GM23338 (cell line): Measurements from ENCODE around the gene DCLK3. TPM values are rescaled to one million over a fixed set of nuclear protein-coding genes. Genes with fewer than 3 reads are reported as not detected.

Experiments
- ATAC-seq: fragments of 200-7000 bp; cut with Tn5 transposase; 3 replicates; pipeline ENCODE4 v1.9.1; 2020
- DNase-seq: peaks from one replicate; pipeline ENCODE4 v3.0.0-alpha.2; 2015; ENCODE audit warnings: low spot score
- H2AFZ ChIP-seq: fragments of 200-600 bp; sonication (generic); 2 replicates; pipeline ENCODE4 v1.8.0; 2016; ENCODE audit warnings: antibody characterized with exemption, mild to moderate bottlenecking, moderate library complexity
- H3F3A ChIP-seq: fragments of 200-600 bp; sonication (generic); replicated peaks from 2 replicates; pipeline ENCODE4 v1.8.0; 2017; ENCODE audit warnings: antibody characterized with exemption, mixed run types, low read depth
- H3K27ac ChIP-seq: fragments of 200-600 bp; sonication (generic); 2 replicates; pipeline ENCODE4 v1.6.1; 2016; ENCODE audit warnings: low read depth
- H3K27me3 ChIP-seq: fragments of 200-600 bp; sonication (generic); 2 replicates; pipeline ENCODE4 v1.8.0; 2016; ENCODE audit warnings: mild to moderate bottlenecking, mixed run types, moderate library complexity; ENCODE audit not compliant: insufficient read depth
- H3K36me3 ChIP-seq: fragments of 200-600 bp; sonication (generic); 2 replicates; pipeline ENCODE4 v1.8.0; 2016; ENCODE audit warnings: mild to moderate bottlenecking; ENCODE audit not compliant: insufficient read depth
- H3K4me1 ChIP-seq: fragments of 200-600 bp; sonication (generic); 2 replicates; pipeline ENCODE4 v1.8.0; 2016; ENCODE audit warnings: mild to moderate bottlenecking, moderate library complexity; ENCODE audit not compliant: insufficient read depth
- H3K4me2 ChIP-seq: fragments of 200-600 bp; sonication (generic); 2 replicates; pipeline ENCODE4 v1.7.1; 2017; ENCODE audit warnings: mixed run types
- H3K4me3 ChIP-seq: fragments of 200-600 bp; sonication (generic); 2 replicates; pipeline ENCODE4 v1.6.1; 2016; ENCODE audit warnings: mixed run types
- H3K79me2 ChIP-seq: fragments of 200-600 bp; sonication (generic); replicated peaks from 2 replicates; pipeline ENCODE4 v1.8.0; 2017; ENCODE audit warnings: mild to moderate bottlenecking; ENCODE audit not compliant: insufficient read depth
- H3K9me2 ChIP-seq: fragments of 200-600 bp; sonication (generic); 2 replicates; pipeline ENCODE4 v1.8.0; 2017; ENCODE audit not compliant: insufficient read depth
- H4K20me1 ChIP-seq: fragments of 200-600 bp; sonication (generic); replicated peaks from 2 replicates; pipeline ENCODE4 v1.8.0; 2017; ENCODE audit warnings: mild to moderate bottlenecking; ENCODE audit not compliant: insufficient read depth
- H3K27ac Mint-ChIP-seq: 2 replicates; pipeline ENCODE4 v1.8.0; 2020; ENCODE audit warnings: inconsistent platforms, mild to moderate bottlenecking, moderate library complexity, mixed read lengths
- H3K27me3 Mint-ChIP-seq: 3 replicates; pipeline ENCODE4 v1.8.0; 2022; ENCODE audit warnings: low read depth, mild to moderate bottlenecking, moderate library complexity, mixed read lengths, inconsistent platforms; ENCODE audit not compliant: insufficient read depth, poor library complexity
- H3K36me3 Mint-ChIP-seq: 3 replicates; pipeline ENCODE4 v1.8.0; 2021; ENCODE audit warnings: low read depth, mild to moderate bottlenecking, inconsistent platforms, moderate library complexity, mixed read lengths
- H3K4me1 Mint-ChIP-seq: 3 replicates; pipeline ENCODE4 v1.8.0; 2020; ENCODE audit warnings: mild to moderate bottlenecking, inconsistent platforms, mixed read lengths
- H3K4me3 Mint-ChIP-seq: 3 replicates; pipeline ENCODE4 v1.8.0; 2021; ENCODE audit warnings: moderate library complexity, mild to moderate bottlenecking, inconsistent platforms, mixed read lengths
- H3K9me3 Mint-ChIP-seq: 3 replicates; pipeline ENCODE4 v1.8.0; 2020; ENCODE audit warnings: moderate library complexity, mild to moderate bottlenecking, inconsistent platforms, mixed read lengths
- CREB1 ChIP-seq: fragments of 250-450 bp; sonication (Bioruptor Pico); IDR thresholded peaks from 2 replicates; pipeline ENCODE4 v1.5.0; 2020; ENCODE audit warnings: low read depth, mild to moderate bottlenecking, moderate library complexity
- CTCF ChIP-seq, 2 experiments: fragments of 200-600 bp in 1 of 2; sonication (generic) in 1 of 2; conservative IDR thresholded peaks; 2 replicates each; pipeline versions ENCODE4 v1.5.1 to v1.6.1; 2016 to 2017; ENCODE audit warnings: antibody characterized with exemption in 2 of 2, low read depth in 2 of 2, mild to moderate bottlenecking in 2 of 2, moderate library complexity in 1 of 2
- EZH2 ChIP-seq: fragments of 200-600 bp; sonication (generic); IDR thresholded peaks from one replicate; pipeline ENCODE4 v1.8.0; 2017; ENCODE audit warnings: antibody characterized with exemption, mild to moderate bottlenecking, low read depth; ENCODE audit not compliant: unreplicated experiment
- JUNB ChIP-seq: IDR thresholded peaks from one replicate; pipeline ENCODE4 v1.6.1; 2016; ENCODE audit warnings: antibody characterized with exemption; ENCODE audit not compliant: unreplicated experiment
- NANOG ChIP-seq: IDR thresholded peaks from 2 replicates; pipeline ENCODE4 v1.6.1; 2016; ENCODE audit warnings: antibody characterized with exemption, borderline replicate concordance
- POLR2AphosphoS5 ChIP-seq: IDR thresholded peaks from 2 replicates; pipeline ENCODE4 v1.6.1; 2016; ENCODE audit warnings: antibody characterized with exemption, low read depth
- REST ChIP-seq: IDR thresholded peaks from one replicate; pipeline ENCODE4 v1.6.1; 2018; ENCODE audit warnings: antibody characterized with exemption; ENCODE audit not compliant: unreplicated experiment
- STAT1 ChIP-seq: IDR thresholded peaks from one replicate; pipeline ENCODE4 v1.6.1; 2016; ENCODE audit warnings: antibody characterized with exemption; ENCODE audit not compliant: unreplicated experiment
- ZNF114 ChIP-seq: fragments of 250-450 bp; sonication (Bioruptor Pico); IDR thresholded peaks from 2 replicates; pipeline ENCODE4 v1.5.0; 2020; ENCODE audit warnings: mild to moderate bottlenecking, moderate library complexity
- ZNF462 ChIP-seq: fragments of 250-450 bp; sonication (Bioruptor Pico); IDR thresholded peaks from 2 replicates; pipeline ENCODE4 v1.5.0; 2020; ENCODE audit warnings: mild to moderate bottlenecking, moderate library complexity
- polyA plus RNA-seq: library from polyadenylated mRNA; unstranded; fragments of >200 nt; fragmentation: Nextera tagmentation; extraction: Ambion mirVana; gene quantifications from 2 replicates; pipeline ENCODE4 v1.2.1, GENCODE V29; 2016
- total RNA-seq: library from RNA; depleted of rRNA; stranded (reverse); fragments of >200 nt; shearing (Covaris generic); gene quantifications from 2 replicates; pipeline ENCODE4 v1.2.3, GENCODE V29; 2014

Gene DCLK3
- total and polyA plus RNA-seq, 2 experiments from 2014 or later, result 0.40 to 0.66 TPM

- no peaks in the 10 kb centered on the region for H3F3A ChIP-seq
- H3K36me3 ChIP-seq, result no peaks in the 10 kb centered on the region
- H4K20me1 ChIP-seq, result no peaks in the 10 kb centered on the region
- DNase-seq (no peak), ATAC-seq (no peak)
- H3K4me1 ChIP-seq, result peaks cover 11% of the 10 kb centered on the region
- H3K4me3 ChIP-seq, result no peak overlapping the region
- H3K27me3 Mint-ChIP-seq, result no peaks in the 10 kb centered on the region
- peaks cover 8% of the 10 kb centered on the region; the same call in 2 of the 3 replicates for H3K9me3 Mint-ChIP-seq
- peaks cover 14% of the 10 kb centered on the region; the same call in 2 of the 3 replicates for H3K4me1 Mint-ChIP-seq
- no peak overlapping the region for H3K4me3 Mint-ChIP-seq
- no peak overlapping the region for H3K27ac Mint-ChIP-seq
- peaks cover 2% of the 10 kb centered on the region; the same call in 1 of the 2 replicates for H3K9me2 ChIP-seq
- H3K36me3 Mint-ChIP-seq, result peaks cover 4% of the 10 kb centered on the region; the same call in 1 of the 3 replicates
- H3K27me3 ChIP-seq, result no peaks in the 10 kb centered on the region
- no peak for TF ChIP-seq EZH2
- H2AFZ ChIP-seq, result no peak overlapping the region; the same call in 1 of the 2 replicates
- no peaks in the 10 kb centered on the region for H3K79me2 ChIP-seq
- H3K27ac ChIP-seq, result no peak overlapping the region
- H3K4me2 ChIP-seq, result no peak overlapping the region
Measured at GRCh38 chr3:36695769-36696137, 68.6 kb downstream of the DCLK3 start.

GRCh38 chr3:36695113-36695768, 69.1 kb downstream of the DCLK3 start:
- Histone ChIP-seq H2AFZ (no peak overlapping the region; the same call in 1 of the 2 replicates), H3K27ac (no peak overlapping the region), H3K36me3 (no peaks in the 10 kb centered on the region), H4K20me1 (no peaks in the 10 kb centered on the region), H3K4me2 (no peak overlapping the region), H3K4me1 (peaks cover 8% of the 10 kb centered on the region), H3K9me2 (peaks cover 2% of the 10 kb centered on the region; the same call in 1 of the 2 replicates), H3F3A (no peaks in the 10 kb centered on the region), H3K79me2 (no peaks in the 10 kb centered on the region), H3K27me3 (no peaks in the 10 kb centered on the region), H3K4me3 (no peak overlapping the region)
- Mint-ChIP-seq H3K9me3 (peaks cover 8% of the 10 kb centered on the region; the same call in 2 of the 3 replicates), H3K36me3 (peaks cover 4% of the 10 kb centered on the region; the same call in 1 of the 3 replicates), H3K4me1 (peaks cover 10% of the 10 kb centered on the region; the same call in 2 of the 3 replicates), H3K4me3 (no peak overlapping the region), H3K27ac (no peak overlapping the region), H3K27me3 (no peaks in the 10 kb centered on the region)
- no peak for ATAC-seq
- no peak for DNase-seq
- TF ChIP-seq REST, result no peak
- no peak for TF ChIP-seq STAT1
- no peak for TF ChIP-seq NANOG
- no peak for TF ChIP-seq EZH2
- no peak for TF ChIP-seq ZNF114
- no peak for TF ChIP-seq JUNB
- TF ChIP-seq CTCF (conservative IDR thresholded peaks at IDR 0.05; ENCODE audit: low read depth in 2 of 2), result no peak
- no peak for TF ChIP-seq CREB1 (CRISPR knock-in tag)
- no peak for TF ChIP-seq ZNF462 (CRISPR knock-in tag)
- no peak for TF ChIP-seq POLR2AphosphoS5
